ENCODE measurements around the gene RAD9A. TPM values are rescaled to one million over a fixed set of nuclear protein-coding genes. Genes with fewer than 3 reads are reported as not detected.
A peak's percentile ranks its signal among the peaks of the same experiment; 100 is the strongest.

Gene RAD9A
- total RNA-seq, 2 donors from 2014 or later, result 6.2 to 6.5 TPM

- Histone ChIP-seq H3K4me1 (peaks cover 0 to 44% of the 10 kb centered on the region in 2 donors), H3K27ac (peak overlapping the region; percentile 24 to 54), H3K27me3 (no peaks in the 10 kb centered on the region), H3K9me3 (no peaks in the 10 kb centered on the region), H3K4me3 (no peak overlapping the region), H3K36me3 (no peaks in the 10 kb centered on the region)
- DNase-seq (ENCODE audit: low spot score), result no peak
- no peak for TF ChIP-seq CTCF (IDR thresholded peaks at IDR 0.05)
These were observed 42.8 kb upstream of the RAD9A start for GRCh38 chr11:67349036-67349435.

GRCh38 chr11:67349457-67349856 is 42.3 kb upstream of the RAD9A start:
- H3K4me3 ChIP-seq, result no peak overlapping the region
- H3K9me3 ChIP-seq, result no peaks in the 10 kb centered on the region
- DNase-seq (ENCODE audit: low spot score), result no peak
- no peak for TF ChIP-seq CTCF (IDR thresholded peaks at IDR 0.05)
- H3K27me3 ChIP-seq, result no peaks in the 10 kb centered on the region
- no peaks in the 10 kb centered on the region for H3K36me3 ChIP-seq
- peak overlapping the region; percentile 24 to 54 for H3K27ac ChIP-seq
- peaks cover 0 to 48% of the 10 kb centered on the region in 2 donors for H3K4me1 ChIP-seq

- Histone ChIP-seq H3K4me1 (peaks cover 0 to 54% of the 10 kb centered on the region in 2 donors), H3K27ac (peak overlapping the region in 1 of 2 donors; percentile 54), H3K4me3 (no peak overlapping the region), H3K9me3 (no peaks in the 10 kb centered on the region), H3K36me3 (no peaks in the 10 kb centered on the region), H3K27me3 (no peaks in the 10 kb centered on the region)
- DNase-seq (ENCODE audit: low spot score), result no peak
- no peak for TF ChIP-seq CTCF (IDR thresholded peaks at IDR 0.05)
These were observed 41.8 kb upstream of the RAD9A start for GRCh38 chr11:67349928-67350465.

- no peaks in the 10 kb centered on the region for H3K36me3 ChIP-seq
- peak overlapping the region; percentile 99 for H3K27ac ChIP-seq
- DNase-seq (ENCODE audit: low spot score), result no peak
- no peaks in the 10 kb centered on the region for H3K27me3 ChIP-seq
- H3K4me3 ChIP-seq, result no peak overlapping the region
- H3K9me3 ChIP-seq, result no peaks in the 10 kb centered on the region
- TF ChIP-seq CTCF (IDR thresholded peaks at IDR 0.05), result peak; percentile 68 to 94
- H3K4me1 ChIP-seq, result peaks cover 0 to 68% of the 10 kb centered on the region in 2 donors
These were observed 40.3 kb upstream of the RAD9A start for GRCh38 chr11:67351275-67352005.

GRCh38 chr11:67352546-67353316 is 39.1 kb upstream of the RAD9A start:
- Histone ChIP-seq H3K36me3 (no peaks in the 10 kb centered on the region), H3K4me3 (peak overlapping the region; percentile 61 to 75), H3K27ac (peak overlapping the region; percentile 99), H3K27me3 (no peaks in the 10 kb centered on the region), H3K9me3 (no peaks in the 10 kb centered on the region), H3K4me1 (peaks cover 0 to 81% of the 10 kb centered on the region in 2 donors)
- no peak for DNase-seq (ENCODE audit: low spot score)
- no peak for TF ChIP-seq CTCF (IDR thresholded peaks at IDR 0.05)

Data from right atrium auricular region (tissue), 2 donors.